Endothelial cell of umbilical vein (primary cell): Measurements from ENCODE around the gene RHOG. TPM values are rescaled to one million over a fixed set of nuclear protein-coding genes. Genes with fewer than 3 reads are reported as not detected.

ENCODE experiments used
- BruUV-seq: library from RNA; stranded (reverse); fragments of 400-500 nt; replicated peaks from 2 replicates; lab custom pipeline; 2021; lab: Mats Ljungman, UMichigan
- CTCF ChIA-PET: fragments of 300-600, 350-600 bp; sonication (Branson Sonifier 250); formaldehyde crosslinking; loops from one replicate; lab custom pipeline; 2021; ENCODE audit warnings: antibody characterized with exemption, inconsistent platforms; lab: Charles Lee
- POLR2A ChIA-PET: fragments of 300-600, 350-600 bp; sonication (Branson Sonifier 250); formaldehyde crosslinking; loops from one replicate; lab custom pipeline; 2021; ENCODE audit warnings: antibody characterized with exemption, inconsistent platforms; lab: Charles Lee
- DNase-seq: peaks from one replicate; pipeline ENCODE4 v3.0.0-alpha.2; 2011; ENCODE audit warnings: low read depth, low spot score
- FAIRE-seq: peaks from 2 replicates; lab custom pipeline; 2011; peaks lifted over from hg19 to GRCh38; lab: Jason Lieb, UNC
- H2AFZ ChIP-seq: 2 replicates; pipeline ENCODE4 v1.6.0; 2012; ENCODE audit warnings: low read depth, low read length, control low read depth, inconsistent platforms
- H3K27ac ChIP-seq: 2 replicates; pipeline ENCODE4 v1.5.1; 2011; ENCODE audit warnings: low read depth, mild to moderate bottlenecking, control low read depth, low read length, moderate library complexity; ENCODE audit not compliant: insufficient read depth
- H3K27me3 ChIP-seq, 2 experiments: 2 replicates each; pipeline versions ENCODE4 v1.6.0 to v1.6.1; 2011; ENCODE audit warnings: low read length in 2 of 2, mixed read lengths in 1 of 2; ENCODE audit not compliant: control insufficient read depth in 2 of 2, insufficient read depth in 2 of 2
- H3K36me3 ChIP-seq, 2 experiments: 2 replicates in 1 of 2; 3 replicates in 1 of 2; pipeline ENCODE4 v1.5.1; 2011; ENCODE audit warnings: low read length in 2 of 2, mild to moderate bottlenecking in 1 of 2, moderate library complexity in 1 of 2; ENCODE audit not compliant: control insufficient read depth in 2 of 2, insufficient read depth in 2 of 2; ENCODE audit errors: extremely low read depth in 1 of 2
- H3K4me1 ChIP-seq: 3 replicates; pipeline ENCODE4 v1.5.1; 2011; ENCODE audit warnings: mild to moderate bottlenecking, low read length; ENCODE audit not compliant: control insufficient read depth, insufficient read depth; ENCODE audit errors: extremely low read depth
- H3K4me2 ChIP-seq: 2 replicates; pipeline ENCODE4 v1.6.1; 2011; ENCODE audit warnings: low read length, control low read depth, mixed read lengths; ENCODE audit not compliant: insufficient read depth
- H3K4me3 ChIP-seq, 3 experiments: fragments of 200-600 bp in 1 of 3; sonication (generic), shearing (Covaris generic) in 1 of 3; replicated peaks in 1 of 3; 2 replicates each; pipeline ENCODE4 v1.5.1; 2011 to 2016; ENCODE audit warnings: control low read depth in 3 of 3, low read length in 3 of 3, mild to moderate bottlenecking in 2 of 3, inconsistent platforms in 1 of 3, low read depth in 1 of 3, moderate library complexity in 1 of 3; ENCODE audit not compliant: insufficient read depth in 1 of 3
- H3K79me2 ChIP-seq: 2 replicates; pipeline ENCODE4 v1.6.0; 2012; ENCODE audit warnings: low read length, inconsistent platforms; ENCODE audit not compliant: control insufficient read depth, insufficient read depth
- H3K9ac ChIP-seq: replicated peaks from 2 replicates; pipeline ENCODE3; 2011; ENCODE audit warnings: low read length, control low read depth; ENCODE audit not compliant: insufficient read depth; ENCODE audit errors: extremely low read depth
- H3K9me1 ChIP-seq: replicated peaks from 3 replicates; pipeline ENCODE4 v1.6.0; 2011; ENCODE audit warnings: mild to moderate bottlenecking, low read length; ENCODE audit not compliant: control insufficient read depth, insufficient read depth; ENCODE audit errors: extremely low read depth
- H3K9me3 ChIP-seq: replicated peaks from 2 replicates; pipeline ENCODE4 v1.5.1; 2012; ENCODE audit warnings: low read length, inconsistent platforms; ENCODE audit not compliant: control insufficient read depth, insufficient read depth
- H4K20me1 ChIP-seq: replicated peaks from 2 replicates; pipeline ENCODE3; 2011; ENCODE audit warnings: mild to moderate bottlenecking, low read length; ENCODE audit not compliant: control insufficient read depth, insufficient read depth; ENCODE audit errors: extremely low read depth
- CTCF ChIP-seq, 2 donors: IDR thresholded peaks; 1 replicate in 1 of 2; 2 replicates in 1 of 2; pipeline ENCODE4 v1.5.1; 2011; ENCODE audit warnings: low read length in 2 of 2, mild to moderate bottlenecking in 2 of 2, moderate library complexity in 2 of 2, control low read depth in 1 of 2, inconsistent platforms in 1 of 2, low read depth in 1 of 2; ENCODE audit not compliant: insufficient read depth in 1 of 2; ENCODE audit errors: extremely low read depth in 1 of 2
- GATA2 ChIP-seq: IDR thresholded peaks from 2 replicates; pipeline ENCODE4 v1.7.0; 2011; ENCODE audit warnings: low read depth, mild to moderate bottlenecking, moderate library complexity, mixed read lengths, low read length; ENCODE audit not compliant: insufficient read length, insufficient read depth
- JUN ChIP-seq: IDR thresholded peaks from 2 replicates; pipeline ENCODE4 v1.6.1; 2011; ENCODE audit warnings: borderline replicate concordance, low read depth; ENCODE audit not compliant: insufficient read length, insufficient read depth
- MAX ChIP-seq: IDR thresholded peaks from 2 replicates; pipeline ENCODE4 v1.6.1; 2011; ENCODE audit not compliant: insufficient read depth, insufficient read length
- POLR2A ChIP-seq: IDR thresholded peaks from 2 replicates; pipeline ENCODE4 v1.6.1; 2012; ENCODE audit warnings: low read depth, mild to moderate bottlenecking, control low read depth, low read length
- POLR2AphosphoS5 ChIP-seq: IDR thresholded peaks from 2 replicates; pipeline ENCODE4 v1.6.1; 2012; ENCODE audit warnings: low read depth, mild to moderate bottlenecking, control low read depth, low read length, moderate library complexity; ENCODE audit not compliant: insufficient read depth
- dilution Hi-C: fragments of 300-500 bp; cut with MboI; formaldehyde crosslinking; loops from one replicate; pipeline ENCODE4 v1.15.0; 2019; ENCODE audit warnings: low sequenced_read_pairs; ENCODE audit not compliant: extremely low pct_ligation_motif_present
- intact Hi-C: fragments of 100-400 bp; cut with micrococcal nuclease; formaldehyde crosslinking; loops from one replicate; pipeline ENCODE4 v1.10.0; 2022
- polyA plus RNA-seq, 4 experiments: library from polyadenylated mRNA; depleted of rRNA in 3 of 4; stranded (reverse) in 3 of 4; unstranded in 1 of 4; fragments of >200 nt; gene quantifications; 2 replicates each; pipeline versions ENCODE4 v1.2.1 to v1.2.3, GENCODE V29; 2011 to 2012; ENCODE audit warnings: missing spikeins in 1 of 4
- total RNA-seq: library from RNA; stranded (reverse); gene quantifications from 2 replicates; pipeline ENCODE4 v1.2.3, GENCODE V29; 2021

The RHOG gene
- total and polyA plus RNA-seq, 2 donors (not counting 3 experiments of a cell fraction or from before 2014, with no cell fraction given) = 69.0 to 119 TPM

- Histone ChIP-seq H3K27ac (no peak overlapping the region), H2AFZ (no peak overlapping the region), H4K20me1 (no peaks in the 10 kb centered on the region), H3K79me2 (peaks cover 12% of the 10 kb centered on the region), H3K9me1 (no peaks in the 10 kb centered on the region), H3K9ac (no peak overlapping the region), H3K4me1 (no peaks in the 10 kb centered on the region), H3K27me3 (no peaks in the 10 kb centered on the region), H3K4me3 (no peak overlapping the region), H3K9me3 (no peaks in the 10 kb centered on the region), H3K4me2 (no peak overlapping the region), H3K36me3 (peaks cover 4 to 21% of the 10 kb centered on the region in 2 experiments)
- BruUV-seq = no TSS peak
- TF ChIP-seq POLR2AphosphoS5 = no peak
- TF ChIP-seq POLR2A = no peak
- TF ChIP-seq JUN = no peak
- no peak for TF ChIP-seq MAX
- no peak for TF ChIP-seq CTCF (IDR thresholded peaks at IDR 0.05; ENCODE audit: extremely low read depth in 1 of 2, insufficient read depth in 1 of 2, low read depth in 1 of 2, low read length in 2 of 2)
- no peak for TF ChIP-seq GATA2
- dilution Hi-C loops (no loop called here), intact Hi-C loops (no loop called here)
- no peak for DNase-seq
- no peak for FAIRE-seq
- POLR2A ChIA-PET = no interaction called here
- CTCF ChIA-PET = interaction anchor here (0.6 to 7.3 kb wide), 2 partner anchors 14 to 205 kb away, joined by 4 to 38 read pairs; partner anchors contain the start of gene RHOG
Observed at GRCh38 chr11:3826721-3827120, 14.0 kb downstream of the RHOG start.
